Ectodermal cell (in vitro differentiated cells): Measurements from ENCODE around the gene SPON1.
"Not testable (repeated sequence)": the region's sequence is repeated elsewhere in the genome, so short reads cannot be mapped to it uniquely, and the experiment has no call there.

Experiments
- H3K27ac ChIP-seq: 2 replicates; pipeline ENCODE4 v1.7.0; 2013; ENCODE audit warnings: mild to moderate bottlenecking, low read depth, low read length; ENCODE audit not compliant: insufficient read depth, poor library complexity, severe bottlenecking
- H3K27me3 ChIP-seq: 2 replicates; pipeline ENCODE4 v1.7.0; 2013; ENCODE audit warnings: mild to moderate bottlenecking, low read length; ENCODE audit not compliant: insufficient read depth, control insufficient read depth, poor library complexity, severe bottlenecking
- H3K36me3 ChIP-seq: one replicate; pipeline ENCODE4 v1.7.0; 2013; ENCODE audit warnings: low read length; ENCODE audit not compliant: control insufficient read depth, insufficient read depth
- H3K4me1 ChIP-seq: one replicate; pipeline ENCODE4 v1.7.0; 2013; ENCODE audit warnings: low read length; ENCODE audit not compliant: control insufficient read depth, insufficient read depth
- H3K4me3 ChIP-seq: 2 replicates; pipeline ENCODE4 v1.7.0; 2013; ENCODE audit warnings: low read depth, low read length, control low read depth; ENCODE audit not compliant: insufficient read depth
- H3K9me3 ChIP-seq: 2 replicates; pipeline ENCODE4 v1.7.0; 2013; ENCODE audit warnings: mild to moderate bottlenecking, low read length, moderate library complexity; ENCODE audit not compliant: control insufficient read depth
- WGBS, 2 experiments: methylation state at CpG; one replicate each; pipeline ENCODE4 v1.1.7; 2013; ENCODE audit warnings: missing lambda C conversion rate in 2 of 2; 5-methylcytosine and 5-hydroxymethylcytosine counted together

The SPON1 gene

DNA sequence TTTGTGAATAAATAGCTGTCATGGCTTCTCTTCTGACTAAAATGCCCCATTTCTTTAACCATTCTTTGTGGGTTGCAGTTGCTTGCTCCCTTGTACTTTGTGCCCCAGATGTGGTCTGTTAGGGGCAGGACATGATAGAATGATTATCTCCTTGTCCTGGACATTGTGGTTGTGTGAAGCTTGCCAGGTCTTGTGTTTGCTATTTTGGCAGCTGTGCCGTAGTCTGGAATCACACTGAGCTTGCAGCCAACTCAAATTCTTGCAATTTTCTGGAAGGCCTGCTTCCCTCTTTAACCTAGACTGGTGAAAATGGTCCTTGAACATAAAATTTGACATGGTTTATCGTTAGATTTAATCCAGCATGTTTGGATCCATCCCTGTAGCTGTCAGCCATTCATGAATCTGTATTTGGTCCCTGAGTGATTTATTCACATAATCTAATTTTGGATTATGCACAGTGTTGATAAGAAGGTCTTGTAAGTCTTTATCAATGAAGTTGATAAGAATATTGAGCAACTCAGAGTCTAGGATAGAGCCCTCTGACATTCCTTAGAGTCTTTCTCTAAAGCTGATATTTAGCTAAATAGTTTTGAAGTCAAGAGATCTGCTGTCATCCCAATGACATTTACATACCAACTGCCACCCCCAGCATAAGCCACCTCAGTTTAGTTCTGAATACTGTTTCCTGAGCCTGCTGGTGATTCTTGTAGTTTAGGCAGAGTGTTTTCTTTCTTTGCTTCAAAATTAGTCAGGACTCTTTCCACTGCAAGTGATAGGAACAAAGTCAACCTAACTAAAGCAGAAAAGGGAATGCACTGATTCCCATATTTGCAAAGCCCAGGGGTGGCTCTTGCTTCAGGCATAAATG is 9.8 kb downstream of the SPON1 start:
- Histone ChIP-seq H3K4me3 (no peak overlapping the region), H3K27me3 (no peaks in the 10 kb centered on the region), H3K27ac (no peak overlapping the region), H3K9me3 (no peaks in the 10 kb centered on the region), H3K36me3 (no peaks in the 10 kb centered on the region), H3K4me1 (peaks cover 8% of the 10 kb centered on the region)
- 93% methylated on average over 2 of the region's 2 CpGs for WGBS, 2 experiments

DNA sequence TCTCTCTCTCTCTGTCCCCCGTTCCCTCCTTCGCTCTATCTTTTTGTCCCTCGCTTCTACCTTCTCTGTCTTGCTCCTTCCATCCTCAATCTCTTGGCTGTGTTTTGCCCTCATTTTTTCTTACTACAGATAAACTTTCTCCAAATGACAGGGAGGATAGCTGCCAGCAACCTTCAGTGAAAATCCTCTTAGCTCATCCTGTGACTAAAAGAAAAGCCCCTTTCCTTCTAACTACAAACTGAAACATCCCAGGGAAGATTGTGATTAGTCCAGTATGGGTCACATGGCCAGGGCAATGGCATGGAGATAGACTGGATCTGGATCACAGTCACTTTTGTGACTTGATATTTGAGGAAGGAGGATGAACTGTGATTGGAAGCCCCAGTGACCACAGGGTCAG is 10.4 kb downstream of the SPON1 start:
- 84 to 91% methylated on average over 3 of the region's 3 CpGs for WGBS, 2 experiments
- Histone ChIP-seq H3K36me3 (no peaks in the 10 kb centered on the region), H3K27ac (no peak overlapping the region), H3K4me1 (peaks cover 3% of the 10 kb centered on the region), H3K9me3 (no peaks in the 10 kb centered on the region), H3K27me3 (no peaks in the 10 kb centered on the region), H3K4me3 (no peak overlapping the region)

DNA sequence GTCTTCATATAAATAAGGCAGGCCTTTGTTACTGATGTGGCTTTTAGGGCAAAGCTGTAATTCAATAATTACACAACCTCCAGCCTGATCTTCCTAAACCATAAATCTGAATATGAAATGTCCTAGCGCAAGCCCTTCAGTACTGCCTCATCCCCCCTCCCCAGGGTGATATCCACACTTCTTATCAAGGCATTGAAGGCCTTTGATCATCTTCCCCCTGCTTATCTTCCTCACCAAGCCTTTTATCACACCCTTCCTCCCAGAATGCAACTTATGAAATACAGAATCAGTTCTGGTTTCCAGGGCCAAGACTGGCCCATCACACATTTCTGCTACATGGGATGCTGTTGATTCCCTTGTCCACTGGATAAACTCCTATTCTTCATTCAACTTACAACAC is 12.1 kb downstream of the SPON1 start:
- Histone ChIP-seq H3K27me3 (no peaks in the 10 kb centered on the region), H3K36me3 (no peaks in the 10 kb centered on the region), H3K4me1 (peaks cover 3% of the 10 kb centered on the region), H3K9me3 (no peaks in the 10 kb centered on the region), H3K27ac (no peak overlapping the region), H3K4me3 (no peak overlapping the region)
- 95 to 97% methylated on average over 1 of the region's 1 CpG for WGBS, 2 experiments

DNA sequence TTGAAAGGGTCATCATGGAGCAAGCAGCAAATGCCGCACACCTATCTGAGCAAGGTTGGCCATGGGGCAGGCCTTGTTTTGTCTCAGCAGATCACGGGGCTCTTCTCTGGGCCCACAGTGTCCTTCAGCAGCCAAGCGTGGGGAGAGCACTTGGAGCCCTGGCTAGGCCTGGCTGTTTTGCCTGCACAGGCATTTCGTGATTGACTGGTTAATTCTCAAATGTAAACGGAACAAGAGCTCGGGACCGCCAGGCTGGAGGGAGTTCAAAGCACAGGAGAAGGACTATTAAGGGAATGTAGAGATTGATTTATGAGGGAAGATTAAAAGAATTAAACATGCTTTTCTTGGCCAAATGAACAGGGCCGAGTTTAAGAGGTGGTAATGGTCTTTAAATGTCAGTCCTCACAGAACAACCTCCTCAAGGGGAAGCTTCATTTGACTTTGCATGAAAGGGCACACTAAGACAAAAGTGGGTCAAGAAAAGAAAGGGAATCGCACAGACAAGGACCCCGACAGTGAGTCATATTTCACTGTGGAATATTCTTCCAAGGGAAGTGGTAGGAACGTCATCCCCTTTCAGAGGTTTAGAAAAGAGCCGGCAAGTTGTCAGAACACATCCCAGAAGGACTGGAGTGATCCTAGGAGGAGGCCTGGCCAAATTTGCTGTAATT is 20.7 kb downstream of the SPON1 start:
- Histone ChIP-seq H3K27me3 (no peaks in the 10 kb centered on the region), H3K36me3 (no peaks in the 10 kb centered on the region), H3K4me1 (no peaks in the 10 kb centered on the region), H3K27ac (no peak overlapping the region), H3K4me3 (no peak overlapping the region), H3K9me3 (no peaks in the 10 kb centered on the region)
- WGBS, 2 experiments = 89 to 95% methylated on average over 12 of the region's 12 CpGs

DNA sequence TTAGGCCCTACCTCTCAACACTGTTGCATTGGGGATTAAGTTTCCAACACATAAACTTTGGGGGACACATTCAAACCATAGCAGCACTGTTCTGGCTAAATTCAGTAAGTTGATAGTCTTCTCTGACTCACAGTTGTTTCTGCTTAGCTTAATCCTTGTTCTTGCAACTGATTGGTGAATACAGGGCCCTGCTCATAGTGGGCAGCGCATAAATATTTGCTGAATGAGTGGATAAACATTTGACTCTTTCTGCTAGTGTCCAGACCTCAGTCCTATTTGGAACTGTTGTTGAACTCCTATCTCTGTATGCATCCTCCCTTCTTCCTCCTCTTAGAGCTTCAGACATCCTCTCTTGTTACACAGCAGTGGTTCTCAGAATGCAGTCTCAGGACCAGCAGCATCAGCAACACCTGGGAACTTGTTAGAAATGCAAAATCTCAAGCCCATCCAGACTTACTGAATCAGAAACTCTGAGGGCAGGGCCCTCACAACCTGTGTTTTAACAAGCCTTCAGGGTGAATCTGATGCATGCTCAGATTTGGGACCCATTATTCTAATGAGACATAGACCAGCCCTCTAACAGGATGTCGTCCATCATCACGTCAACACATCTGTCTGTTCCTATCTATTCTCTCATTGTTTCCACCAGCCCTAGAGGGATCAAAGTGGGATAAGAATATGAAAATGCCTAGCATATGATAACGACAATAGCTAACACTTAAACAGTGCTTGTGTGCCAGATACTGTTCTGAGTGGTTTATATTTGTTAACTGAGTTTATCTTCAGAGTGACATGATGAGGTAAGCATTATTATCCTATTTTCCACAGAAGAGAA is 22.3 kb downstream of the SPON1 start:
- no peaks in the 10 kb centered on the region for H3K36me3 ChIP-seq
- H3K4me3 ChIP-seq = no peak overlapping the region
- H3K27ac ChIP-seq = no peak overlapping the region
- WGBS, 2 experiments = 88 to 93% methylated on average over 4 of the region's 4 CpGs
- H3K4me1 ChIP-seq = no peaks in the 10 kb centered on the region
- H3K9me3 ChIP-seq = no peaks in the 10 kb centered on the region
- no peaks in the 10 kb centered on the region for H3K27me3 ChIP-seq

GRCh38 chr11:13986695-13987094 is 24.2 kb downstream of the SPON1 start:
- not testable (repeated sequence) for H3K4me3 ChIP-seq, H3K36me3 ChIP-seq, H3K27me3 ChIP-seq, H3K9me3 ChIP-seq, H3K4me1 ChIP-seq, H3K27ac ChIP-seq
- 97 to 100% methylated on average over 4 of the region's 5 CpGs for WGBS, 2 experiments

DNA sequence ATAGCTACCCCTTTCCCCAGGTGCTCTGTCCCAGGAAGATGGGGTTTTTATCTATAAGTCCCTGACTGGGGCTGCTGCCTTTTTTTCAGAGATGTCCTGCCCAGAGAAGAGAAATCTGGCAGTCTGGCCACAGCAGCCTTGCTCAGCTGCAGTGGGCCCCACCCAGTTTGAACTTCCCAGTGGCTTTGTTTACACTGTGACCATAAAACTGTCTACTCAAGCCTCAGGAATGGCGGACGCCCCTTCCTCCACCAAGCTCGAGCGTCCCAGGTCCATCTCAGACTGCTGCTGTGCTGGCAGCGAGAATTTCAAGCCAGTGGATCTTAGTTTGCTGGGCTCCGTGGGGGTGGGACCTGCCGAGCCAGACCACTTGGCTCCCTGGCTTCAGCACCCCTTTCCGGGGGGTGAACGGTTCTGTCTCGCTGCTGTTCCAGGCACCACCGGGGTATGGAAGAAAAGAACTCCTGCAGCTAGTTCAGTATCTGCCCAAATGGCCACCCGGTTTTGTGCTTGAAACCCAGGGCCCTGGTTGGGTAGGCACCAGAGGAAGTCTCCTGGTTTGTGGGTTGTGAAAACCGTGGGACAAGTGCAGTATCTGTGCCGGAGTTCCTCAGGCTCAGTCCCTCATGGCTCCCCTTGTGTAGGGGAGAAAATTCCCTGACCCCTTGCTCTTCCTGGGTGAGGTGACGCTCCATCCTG is 29.8 kb downstream of the SPON1 start:
- not testable (repeated sequence) for H3K4me3 ChIP-seq, H3K36me3 ChIP-seq, H3K27ac ChIP-seq, H3K27me3 ChIP-seq, H3K9me3 ChIP-seq, H3K4me1 ChIP-seq
- 92 to 93% methylated on average over 15 of the region's 15 CpGs for WGBS, 2 experiments

- 88 to 91% methylated on average over 7 of the region's 7 CpGs for WGBS, 2 experiments
- H3K4me3 ChIP-seq = no peak overlapping the region
Observed at GRCh38 chr11:13993096-13993765, 30.7 kb downstream of the SPON1 start.

DNA sequence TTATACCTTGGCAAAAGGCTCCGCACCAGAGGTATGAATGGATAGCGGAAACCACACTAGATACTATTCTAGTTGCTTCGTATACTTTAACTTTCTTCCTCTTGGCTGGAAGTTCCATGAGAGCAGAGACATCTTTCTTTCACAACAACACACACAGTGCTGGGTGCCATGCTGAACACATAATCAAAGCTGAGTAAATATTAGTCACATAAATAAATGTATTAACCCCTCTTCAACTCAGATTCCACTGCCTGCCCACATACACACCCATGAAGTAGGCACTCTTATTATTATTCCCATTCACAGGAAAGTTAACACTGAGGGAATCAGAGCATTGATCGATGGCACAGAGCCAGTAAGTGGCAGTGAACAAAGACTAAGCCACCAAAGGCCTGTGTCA is 35.4 kb downstream of the SPON1 start:
- Histone ChIP-seq H3K36me3 (no peaks in the 10 kb centered on the region), H3K27ac (no peak overlapping the region), H3K4me1 (no peaks in the 10 kb centered on the region), H3K9me3 (no peaks in the 10 kb centered on the region), H3K4me3 (no peak overlapping the region), H3K27me3 (no peaks in the 10 kb centered on the region)
- 95 to 98% methylated on average over 4 of the region's 4 CpGs for WGBS, 2 experiments

More at GRCh38 chr11:13993096-13993765, 30.7 kb downstream of the SPON1 start:
- Histone ChIP-seq H3K9me3 (no peaks in the 10 kb centered on the region), H3K4me1 (no peaks in the 10 kb centered on the region), H3K27me3 (no peaks in the 10 kb centered on the region), H3K27ac (no peak overlapping the region), H3K36me3 (no peaks in the 10 kb centered on the region)
